Esophagus (tissue), 2 donors: Measurements from ENCODE around the gene WDR76. TPM values are rescaled to one million over a fixed set of nuclear protein-coding genes. Genes with fewer than 3 reads are reported as not detected.

Experiments
- H3K27ac ChIP-seq, 2 donors: one replicate each; pipeline ENCODE4 v1.5.1; 2013; ENCODE audit warnings: low read depth in 2 of 2, mild to moderate bottlenecking in 2 of 2, inconsistent platforms in 1 of 2, low read length in 1 of 2, moderate library complexity in 1 of 2
- H3K27me3 ChIP-seq, 2 donors: one replicate each; pipeline ENCODE4 v1.6.1; 2013; ENCODE audit warnings: low read length in 2 of 2, control low read depth in 1 of 2, mild to moderate bottlenecking in 1 of 2; ENCODE audit not compliant: insufficient read depth in 2 of 2, control insufficient read depth in 1 of 2
- H3K36me3 ChIP-seq, 2 donors: one replicate each; pipeline ENCODE4 v1.6.1; 2013; ENCODE audit warnings: low read length in 1 of 2; ENCODE audit not compliant: control insufficient read depth in 2 of 2, insufficient read depth in 2 of 2
- H3K4me1 ChIP-seq, 2 donors: one replicate each; pipeline ENCODE4 v1.6.1; 2013; ENCODE audit warnings: low read length in 1 of 2; ENCODE audit not compliant: control insufficient read depth in 2 of 2, insufficient read depth in 2 of 2
- H3K4me3 ChIP-seq, 2 donors: one replicate each; pipeline ENCODE4 v1.5.1; 2013; ENCODE audit warnings: low read length in 2 of 2, mild to moderate bottlenecking in 2 of 2, low read depth in 1 of 2, moderate library complexity in 1 of 2
- H3K9me3 ChIP-seq, 2 donors: one replicate each; pipeline ENCODE4 v1.6.1; 2013; ENCODE audit warnings: mild to moderate bottlenecking in 2 of 2, low read depth in 1 of 2, low read length in 1 of 2, moderate library complexity in 1 of 2; ENCODE audit not compliant: control insufficient read depth in 2 of 2, insufficient read depth in 1 of 2
- WGBS, 2 donors: extraction: QIAGEN DNeasy Blood & Tissue Kit; methylation state at CpG; one replicate each; pipeline ENCODE4 v1.1.7; 2013; 5-methylcytosine and 5-hydroxymethylcytosine counted together
- polyA plus RNA-seq, 2 donors: library from polyadenylated mRNA; stranded (reverse); fragments of 200-250 nt; gene quantifications; one replicate each; pipeline ENCODE4 v1.2.3, GENCODE V29; 2013
- donor health status: healthy with polysubstance abuse.
- donor health status: Bipolar disorder and iron deficiency.

WDR76 gene
- polyA plus RNA-seq, 2 donors = 2.5 to 5.0 TPM

- WGBS, 2 donors = 84 to 92% methylated on average over 10 of the region's 10 CpGs
Observed at GRCh38 chr15:43901495-43901894, 74.7 kb downstream of the WDR76 start.

DNA sequence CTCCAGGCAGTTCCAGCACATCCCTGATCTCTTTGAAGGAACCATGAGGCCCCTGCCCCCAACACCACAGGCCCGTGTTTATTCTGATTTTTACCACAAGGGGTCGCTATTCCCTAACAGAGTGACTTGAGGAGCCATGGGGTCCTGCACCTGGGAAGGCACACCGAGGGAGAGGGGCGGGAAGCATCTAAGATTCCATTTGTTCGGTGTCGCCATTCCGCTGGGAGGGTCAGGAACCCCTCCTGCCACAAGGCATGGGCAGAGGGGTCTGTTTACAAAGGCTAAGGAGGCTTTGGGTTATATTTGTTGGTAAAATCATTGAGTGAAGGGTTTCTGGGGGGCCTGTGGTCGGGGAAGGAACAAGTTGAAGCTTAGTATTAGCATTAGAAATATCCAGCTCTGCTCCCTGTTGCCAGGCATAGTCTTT, 77.1 kb downstream of the WDR76 start:
- no peaks in the 10 kb centered on the region for H3K36me3 ChIP-seq
- no peak overlapping the region for H3K27ac ChIP-seq
- H3K9me3 ChIP-seq = no peaks in the 10 kb centered on the region
- WGBS, 2 donors = 23 to 27% methylated on average over 8 of the region's 8 CpGs
- no peaks in the 10 kb centered on the region for H3K27me3 ChIP-seq
- H3K4me1 ChIP-seq = no peaks in the 10 kb centered on the region
- H3K4me3 ChIP-seq = no peak overlapping the region

More at GRCh38 chr15:43901495-43901894, 74.7 kb downstream of the WDR76 start:
- H3K27ac ChIP-seq = no peak overlapping the region
- no peaks in the 10 kb centered on the region for H3K36me3 ChIP-seq
- no peaks in the 10 kb centered on the region for H3K27me3 ChIP-seq
- no peak overlapping the region for H3K4me3 ChIP-seq
- no peaks in the 10 kb centered on the region for H3K9me3 ChIP-seq
- no peaks in the 10 kb centered on the region for H3K4me1 ChIP-seq

DNA sequence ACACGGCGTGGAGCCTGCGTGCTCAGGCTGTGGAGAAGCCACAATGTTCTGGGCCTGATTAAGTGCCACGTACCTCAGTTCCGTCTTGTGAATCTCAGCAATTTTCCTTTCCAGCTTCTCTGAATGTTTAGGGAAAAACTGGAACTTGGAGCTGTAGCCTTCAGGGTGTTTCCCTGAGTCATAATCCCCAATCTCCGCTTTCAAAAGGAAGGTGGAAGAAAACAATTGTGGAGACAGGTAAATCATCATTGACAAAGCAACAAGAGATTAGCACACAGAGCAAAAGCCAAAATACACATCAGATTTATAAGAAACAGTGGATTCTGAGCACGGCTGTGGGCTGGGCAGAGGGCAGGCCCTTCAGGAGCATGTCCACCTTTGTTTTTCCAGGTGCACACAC, 79.0 kb downstream of the WDR76 start:
- H3K27ac ChIP-seq = no peak overlapping the region

GRCh38 chr15:43908516-43909050, 81.8 kb downstream of the WDR76 start:
- Histone ChIP-seq H3K36me3 (no peaks in the 10 kb centered on the region), H3K4me1 (no peaks in the 10 kb centered on the region), H3K9me3 (no peaks in the 10 kb centered on the region), H3K27ac (no peak overlapping the region), H3K4me3 (no peak overlapping the region), H3K27me3 (no peaks in the 10 kb centered on the region)
- 77 to 93% methylated on average over 4 of the region's 4 CpGs for WGBS, 2 donors

More for the DNA sequence above, 79.0 kb downstream of the WDR76 start:
- Histone ChIP-seq H3K36me3 (no peaks in the 10 kb centered on the region), H3K9me3 (no peaks in the 10 kb centered on the region), H3K4me1 (no peaks in the 10 kb centered on the region), H3K4me3 (no peak overlapping the region), H3K27me3 (no peaks in the 10 kb centered on the region)
- WGBS, 2 donors = 52 to 75% methylated on average over 7 of the region's 7 CpGs

DNA sequence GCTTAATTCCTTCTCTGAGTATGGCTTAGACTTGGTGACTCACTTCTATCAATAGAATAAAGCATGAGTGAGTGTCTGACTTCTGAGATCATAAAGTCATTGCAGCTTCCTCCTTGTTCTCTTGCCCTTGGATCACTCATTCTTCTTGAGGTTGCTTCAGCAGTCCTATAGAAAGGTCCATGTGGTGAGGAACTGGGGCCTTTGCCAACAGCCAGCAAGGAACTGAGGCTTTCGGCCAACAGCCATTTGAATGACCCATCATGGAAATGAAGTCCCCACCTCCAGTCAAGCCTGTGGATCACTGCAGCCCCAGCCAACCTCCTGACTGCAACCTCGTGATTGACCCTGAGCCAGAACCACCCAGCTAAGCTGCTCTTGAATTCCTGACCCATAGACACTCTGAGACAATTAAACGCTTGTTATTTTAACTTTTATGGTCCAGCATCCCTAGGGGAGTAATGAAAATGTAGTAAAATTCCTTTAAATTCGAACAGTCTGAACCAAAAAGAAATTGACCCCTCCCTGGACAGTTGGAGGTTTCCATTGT, 84.5 kb downstream of the WDR76 start:
- H3K27ac ChIP-seq = no peak overlapping the region
- H3K4me3 ChIP-seq = no peak overlapping the region
- no peaks in the 10 kb centered on the region for H3K9me3 ChIP-seq
- H3K36me3 ChIP-seq = no peaks in the 10 kb centered on the region
- no peaks in the 10 kb centered on the region for H3K27me3 ChIP-seq
- no peaks in the 10 kb centered on the region for H3K4me1 ChIP-seq
- WGBS, 2 donors = 76 to 80% methylated on average over 4 of the region's 4 CpGs

GRCh38 chr15:43912208-43912607, 85.4 kb downstream of the WDR76 start:
- Histone ChIP-seq H3K36me3 (no peaks in the 10 kb centered on the region), H3K9me3 (no peaks in the 10 kb centered on the region), H3K4me1 (no peaks in the 10 kb centered on the region), H3K27ac (no peak overlapping the region), H3K4me3 (no peak overlapping the region), H3K27me3 (no peaks in the 10 kb centered on the region)
- WGBS, 2 donors = 86 to 90% methylated on average over 6 of the region's 6 CpGs

DNA sequence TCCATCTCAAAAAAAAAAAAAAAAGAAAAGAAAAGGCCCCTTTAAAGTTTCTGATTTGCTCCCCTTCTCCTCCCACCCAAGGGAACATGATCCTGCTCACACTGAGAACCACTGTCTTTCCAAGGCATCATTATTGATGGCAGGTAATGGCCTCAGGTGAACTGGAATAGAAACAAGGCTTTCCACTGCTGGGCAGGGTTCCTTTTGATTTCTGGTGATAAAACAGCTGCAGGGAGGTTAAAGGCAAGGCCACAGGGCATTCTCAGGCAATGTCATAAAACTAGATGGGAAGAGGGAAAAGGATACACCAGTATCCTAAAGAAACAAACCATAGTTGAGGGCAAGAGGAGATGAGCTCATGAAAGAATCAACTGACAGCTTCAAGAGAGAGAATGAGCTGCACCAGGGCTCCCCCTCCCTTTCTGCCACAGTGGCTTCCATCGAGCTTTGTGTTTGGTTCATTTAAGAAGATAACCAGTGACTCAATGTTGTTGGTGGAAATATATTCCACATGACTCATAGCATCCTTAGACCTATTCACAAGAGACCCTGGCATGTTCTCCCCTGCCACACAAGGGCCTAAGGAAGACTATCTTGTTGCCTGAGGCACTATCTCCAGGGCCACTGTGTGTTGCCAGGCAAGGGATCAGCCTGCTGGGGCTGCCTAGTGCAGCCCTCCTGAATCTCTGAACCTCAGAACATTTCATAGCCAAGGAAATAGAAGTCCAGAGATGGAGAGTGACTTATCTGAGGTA, 86.4 kb downstream of the WDR76 start:
- Histone ChIP-seq H3K27me3 (no peaks in the 10 kb centered on the region), H3K27ac (no peak overlapping the region)
- 9 to 22% methylated on average over 1 of the region's 1 CpG for WGBS, 2 donors

DNA sequence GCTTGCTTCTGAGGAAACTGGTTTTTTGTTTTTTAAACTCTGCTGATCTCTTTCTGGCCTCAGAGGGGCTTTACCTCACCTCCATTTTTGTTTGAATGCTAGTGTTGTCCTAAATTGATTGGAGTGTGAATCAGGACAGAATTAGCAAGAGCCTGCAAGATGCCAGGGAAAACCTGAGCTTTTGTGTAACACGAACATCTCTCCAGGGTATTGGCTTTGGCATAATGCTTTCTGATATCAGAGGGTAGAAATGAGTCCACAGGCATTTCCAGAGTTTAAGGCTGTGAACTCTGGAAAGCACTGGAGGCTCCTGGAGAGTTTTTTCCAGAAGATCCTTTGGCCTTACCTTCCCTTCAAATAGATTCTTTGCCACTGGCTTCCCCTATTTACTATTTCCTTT, 87.1 kb downstream of the WDR76 start:
- WGBS, 2 donors = 48% methylated on average over 1 of the region's 1 CpG
- Histone ChIP-seq H3K4me1 (no peaks in the 10 kb centered on the region), H3K9me3 (no peaks in the 10 kb centered on the region), H3K27me3 (no peaks in the 10 kb centered on the region), H3K36me3 (no peaks in the 10 kb centered on the region), H3K4me3 (no peak overlapping the region), H3K27ac (no peak overlapping the region)

More for the DNA sequence above, 86.4 kb downstream of the WDR76 start:
- Histone ChIP-seq H3K9me3 (no peaks in the 10 kb centered on the region), H3K36me3 (no peaks in the 10 kb centered on the region), H3K4me1 (no peaks in the 10 kb centered on the region), H3K4me3 (no peak overlapping the region)

DNA sequence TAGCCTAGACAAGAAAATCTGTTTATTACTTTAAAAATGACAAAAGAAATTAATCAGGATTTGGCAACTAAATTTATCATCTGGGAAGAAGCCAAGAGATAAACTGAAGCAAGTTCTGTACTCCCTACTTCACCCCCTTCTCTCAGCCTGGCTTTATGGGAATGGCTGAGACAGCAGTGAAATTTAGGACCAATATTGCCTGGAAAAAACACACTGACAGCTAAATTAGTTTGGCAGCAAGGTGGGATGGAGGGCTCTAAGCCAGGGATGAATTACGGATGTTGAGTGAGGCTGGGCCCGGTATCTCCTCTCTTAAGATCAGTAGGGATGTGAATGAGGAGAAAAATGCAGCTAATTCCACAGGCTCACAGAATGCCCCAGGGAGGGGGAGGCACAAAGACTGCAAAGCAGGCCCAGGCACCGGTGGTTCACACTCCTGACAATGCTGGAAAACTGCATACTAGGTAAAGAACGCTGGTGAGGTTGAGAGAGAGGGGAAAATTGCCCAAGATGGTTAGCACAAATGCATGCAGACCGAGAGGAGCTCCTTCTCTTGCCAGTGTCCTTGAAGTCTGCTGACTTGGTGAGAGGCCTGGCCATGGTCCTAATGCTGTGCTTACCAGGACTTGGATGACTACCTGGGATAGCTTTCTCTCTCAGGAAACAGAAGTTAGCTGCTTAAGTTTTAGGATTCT, 89.0 kb downstream of the WDR76 start:
- H3K4me1 ChIP-seq = no peaks in the 10 kb centered on the region
- no peaks in the 10 kb centered on the region for H3K36me3 ChIP-seq
- no peak overlapping the region for H3K27ac ChIP-seq
- no peak overlapping the region for H3K4me3 ChIP-seq
- 41 to 64% methylated on average over 5 of the region's 5 CpGs for WGBS, 2 donors
- H3K9me3 ChIP-seq = no peaks in the 10 kb centered on the region
- no peaks in the 10 kb centered on the region for H3K27me3 ChIP-seq
